ENCODE measurements around the gene CBX2. TPM values are rescaled to one million over a fixed set of nuclear protein-coding genes. Genes with fewer than 3 reads are reported as not detected.

CBX2 gene
- total RNA-seq, 1 experiment from 2014 or later, result 28.3 TPM

DNA sequence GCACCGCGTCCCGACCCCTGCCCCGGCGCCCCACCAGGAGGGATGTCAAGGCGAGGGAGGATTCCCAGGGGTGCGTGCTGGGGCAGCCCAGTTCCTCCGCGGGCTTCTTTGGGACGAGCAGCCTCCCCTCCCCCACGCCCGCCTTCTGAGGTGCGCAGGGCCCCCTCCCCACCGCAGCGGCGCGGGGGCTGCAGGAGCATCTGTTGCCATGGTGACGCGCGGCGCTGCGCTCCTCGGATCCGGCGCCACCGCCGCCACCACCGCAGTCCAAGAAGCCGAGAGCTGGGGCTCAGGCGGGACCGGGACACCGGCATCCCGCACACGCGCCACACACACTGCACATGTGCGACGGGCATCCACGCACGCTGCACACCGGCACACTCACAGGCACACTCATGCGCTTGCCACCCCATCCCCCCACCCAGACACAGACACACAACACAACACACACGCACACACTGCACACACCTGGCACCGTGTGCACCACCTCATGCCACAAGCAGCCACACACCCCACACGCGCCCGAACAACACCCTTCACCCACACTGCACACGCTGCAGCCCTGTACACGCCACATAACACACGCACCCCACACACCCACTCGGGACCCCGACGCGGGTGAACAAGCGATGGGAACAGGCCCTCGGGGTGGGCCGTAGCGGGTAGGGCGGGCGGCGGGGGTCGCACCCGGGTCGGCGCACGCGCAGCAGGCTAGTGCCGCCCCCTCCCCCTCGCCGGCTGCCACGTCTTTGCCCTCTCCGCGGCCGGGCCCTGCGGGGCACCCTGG lies 30.2 kb upstream of the CBX2 start:
- ChIA-PET CTCF (interaction anchor here (3.5 kb wide), 1 partner anchor 260 kb away, joined by 10 read pairs; no protein-coding TSS in a partner anchor), RAD21 (ENCODE audit: low non-redundant PET in 1 of 2, low total read pairs in 2 of 2, uncharacterized antibody in 2 of 2, unreplicated experiment in 2 of 2) (no interaction called here), POLR2A (no interaction called here)
- Histone ChIP-seq H3K36me3 (ENCODE audit: control insufficient read depth in 1 of 2, insufficient read depth in 2 of 2, low read length in 2 of 2) (no peaks in the 10 kb centered on the region), H3K79me2 (ENCODE audit: insufficient read depth, low read length) (no peaks in the 10 kb centered on the region), H3K27ac (ENCODE audit: low read depth, low read length) (no peak overlapping the region; the same call in 1 of the 2 replicates), H3K27me3 (ENCODE audit: insufficient read depth, low read length) (no peaks in the 10 kb centered on the region), H3K4me2 (ENCODE audit: low read length) (no peak overlapping the region), H3K9ac (ENCODE audit: low read length) (no peak overlapping the region), H3K9me2 (ENCODE audit: insufficient read depth) (no peaks in the 10 kb centered on the region), H4K20me1 (ENCODE audit: insufficient read depth) (no peaks in the 10 kb centered on the region), H2AFZ (ENCODE audit: low read depth, low read length, poor library complexity, severe bottlenecking) (no peak overlapping the region), H3K4me1 (ENCODE audit: control insufficient read depth in 1 of 2, insufficient read depth in 2 of 2, low read length in 2 of 2) (peaks cover 11 to 32% of the 10 kb centered on the region in 2 experiments; a peak in 3 of 4 replicates), H3K9me3 (ENCODE audit: control insufficient read depth in 1 of 2, insufficient read depth in 1 of 2, low read depth in 1 of 2, low read length in 2 of 2) (no peaks in the 10 kb centered on the region), H3K4me3 (replicated peaks in 1 of 2; ENCODE audit: low read depth in 1 of 2, low read length in 2 of 2) (no peak overlapping the region)
- no peak for DNase-seq (ENCODE audit: low read depth, low spot score)
- no TSS peak for BruUV-seq (replicated peaks)
- no peak for ATAC-seq
- intact Hi-C loops (cut with micrococcal nuclease), result no loop called here
- no peak for TF ChIP-seq CEBPB (IDR thresholded peaks at IDR 0.05; ENCODE audit: low read depth)
- TF ChIP-seq, protein P1, sequence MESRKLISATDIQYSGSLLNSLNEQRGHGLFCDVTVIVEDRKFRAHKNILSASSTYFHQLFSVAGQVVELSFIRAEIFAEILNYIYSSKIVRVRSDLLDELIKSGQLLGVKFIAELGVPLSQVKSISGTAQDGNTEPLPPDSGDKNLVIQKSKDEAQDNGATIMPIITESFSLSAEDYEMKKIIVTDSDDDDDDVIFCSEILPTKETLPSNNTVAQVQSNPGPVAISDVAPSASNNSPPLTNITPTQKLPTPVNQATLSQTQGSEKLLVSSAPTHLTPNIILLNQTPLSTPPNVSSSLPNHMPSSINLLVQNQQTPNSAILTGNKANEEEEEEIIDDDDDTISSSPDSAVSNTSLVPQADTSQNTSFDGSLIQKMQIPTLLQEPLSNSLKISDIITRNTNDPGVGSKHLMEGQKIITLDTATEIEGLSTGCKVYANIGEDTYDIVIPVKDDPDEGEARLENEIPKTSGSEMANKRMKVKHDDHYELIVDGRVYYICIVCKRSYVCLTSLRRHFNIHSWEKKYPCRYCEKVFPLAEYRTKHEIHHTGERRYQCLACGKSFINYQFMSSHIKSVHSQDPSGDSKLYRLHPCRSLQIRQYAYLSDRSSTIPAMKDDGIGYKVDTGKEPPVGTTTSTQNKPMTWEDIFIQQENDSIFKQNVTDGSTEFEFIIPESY (IDR thresholded peaks at IDR 0.05; ENCODE audit: extremely low read depth, insufficient replicate concordance, low read length), result no peak
- TF ChIP-seq POLR2A (IDR thresholded peaks at IDR 0.05; ENCODE audit: borderline replicate concordance, extremely low read depth, insufficient read depth, insufficient read length), result no peak
- TF ChIP-seq SP1 (IDR thresholded peaks at IDR 0.05; ENCODE audit: low read depth), result no peak
- no peak for TF ChIP-seq EGR1 (IDR thresholded peaks at IDR 0.05; ENCODE audit: low read depth)
- TF ChIP-seq, protein P2, sequence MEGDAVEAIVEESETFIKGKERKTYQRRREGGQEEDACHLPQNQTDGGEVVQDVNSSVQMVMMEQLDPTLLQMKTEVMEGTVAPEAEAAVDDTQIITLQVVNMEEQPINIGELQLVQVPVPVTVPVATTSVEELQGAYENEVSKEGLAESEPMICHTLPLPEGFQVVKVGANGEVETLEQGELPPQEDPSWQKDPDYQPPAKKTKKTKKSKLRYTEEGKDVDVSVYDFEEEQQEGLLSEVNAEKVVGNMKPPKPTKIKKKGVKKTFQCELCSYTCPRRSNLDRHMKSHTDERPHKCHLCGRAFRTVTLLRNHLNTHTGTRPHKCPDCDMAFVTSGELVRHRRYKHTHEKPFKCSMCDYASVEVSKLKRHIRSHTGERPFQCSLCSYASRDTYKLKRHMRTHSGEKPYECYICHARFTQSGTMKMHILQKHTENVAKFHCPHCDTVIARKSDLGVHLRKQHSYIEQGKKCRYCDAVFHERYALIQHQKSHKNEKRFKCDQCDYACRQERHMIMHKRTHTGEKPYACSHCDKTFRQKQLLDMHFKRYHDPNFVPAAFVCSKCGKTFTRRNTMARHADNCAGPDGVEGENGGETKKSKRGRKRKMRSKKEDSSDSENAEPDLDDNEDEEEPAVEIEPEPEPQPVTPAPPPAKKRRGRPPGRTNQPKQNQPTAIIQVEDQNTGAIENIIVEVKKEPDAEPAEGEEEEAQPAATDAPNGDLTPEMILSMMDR (IDR thresholded peaks at IDR 0.05 in 2 of 3, conservative IDR thresholded peaks at IDR 0.05 in 1 of 3; ENCODE audit: borderline replicate concordance in 1 of 3, insufficient read depth in 1 of 3, low read depth in 2 of 3, low read length in 2 of 3), result no peak
- TF ChIP-seq JUND (IDR thresholded peaks at IDR 0.05), result no peak
- no peak for TF ChIP-seq TCF7L2 (IDR thresholded peaks at IDR 0.05; ENCODE audit: borderline replicate concordance, extremely low read depth, insufficient read depth, insufficient read length)
